Measurements from ENCODE around the gene STK25.

GRCh38 chr2:241498115-241499070, 10.0 kb downstream of the STK25 start:
- TF ChIP-seq CTCF (IDR thresholded peaks at IDR 0.05) = no peak
- TF ChIP-seq POLR2A (IDR thresholded peaks at IDR 0.05) = no peak
